IPS-15b (cell line): Measurements from ENCODE around the gene TTC9C.
"Not testable (repeated sequence)": the region's sequence is repeated elsewhere in the genome, so short reads cannot be mapped to it uniquely, and the experiment has no call there.

ENCODE experiments used
- H3K27me3 ChIP-seq: one replicate; pipeline ENCODE4 v1.6.1; 2013; ENCODE audit warnings: low read length; ENCODE audit not compliant: control insufficient read depth, insufficient read depth
- H3K36me3 ChIP-seq: one replicate; pipeline ENCODE4 v1.6.1; 2013; ENCODE audit warnings: low read length; ENCODE audit not compliant: control insufficient read depth, insufficient read depth
- H3K4me1 ChIP-seq: one replicate; pipeline ENCODE4 v1.6.1; 2013; ENCODE audit warnings: mild to moderate bottlenecking, low read length; ENCODE audit not compliant: control insufficient read depth, insufficient read depth
- H3K4me3 ChIP-seq: one replicate; pipeline ENCODE4 v1.5.1; 2013; ENCODE audit warnings: low read depth, low read length
- H3K9ac ChIP-seq: one replicate; pipeline ENCODE4 v1.6.1; 2013; ENCODE audit warnings: low read depth, mild to moderate bottlenecking, low read length
- H3K9me3 ChIP-seq: one replicate; pipeline ENCODE4 v1.6.1; 2013; ENCODE audit warnings: mild to moderate bottlenecking, low read length; ENCODE audit not compliant: control insufficient read depth, insufficient read depth

Gene TTC9C, protein sequence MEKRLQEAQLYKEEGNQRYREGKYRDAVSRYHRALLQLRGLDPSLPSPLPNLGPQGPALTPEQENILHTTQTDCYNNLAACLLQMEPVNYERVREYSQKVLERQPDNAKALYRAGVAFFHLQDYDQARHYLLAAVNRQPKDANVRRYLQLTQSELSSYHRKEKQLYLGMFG

DNA sequence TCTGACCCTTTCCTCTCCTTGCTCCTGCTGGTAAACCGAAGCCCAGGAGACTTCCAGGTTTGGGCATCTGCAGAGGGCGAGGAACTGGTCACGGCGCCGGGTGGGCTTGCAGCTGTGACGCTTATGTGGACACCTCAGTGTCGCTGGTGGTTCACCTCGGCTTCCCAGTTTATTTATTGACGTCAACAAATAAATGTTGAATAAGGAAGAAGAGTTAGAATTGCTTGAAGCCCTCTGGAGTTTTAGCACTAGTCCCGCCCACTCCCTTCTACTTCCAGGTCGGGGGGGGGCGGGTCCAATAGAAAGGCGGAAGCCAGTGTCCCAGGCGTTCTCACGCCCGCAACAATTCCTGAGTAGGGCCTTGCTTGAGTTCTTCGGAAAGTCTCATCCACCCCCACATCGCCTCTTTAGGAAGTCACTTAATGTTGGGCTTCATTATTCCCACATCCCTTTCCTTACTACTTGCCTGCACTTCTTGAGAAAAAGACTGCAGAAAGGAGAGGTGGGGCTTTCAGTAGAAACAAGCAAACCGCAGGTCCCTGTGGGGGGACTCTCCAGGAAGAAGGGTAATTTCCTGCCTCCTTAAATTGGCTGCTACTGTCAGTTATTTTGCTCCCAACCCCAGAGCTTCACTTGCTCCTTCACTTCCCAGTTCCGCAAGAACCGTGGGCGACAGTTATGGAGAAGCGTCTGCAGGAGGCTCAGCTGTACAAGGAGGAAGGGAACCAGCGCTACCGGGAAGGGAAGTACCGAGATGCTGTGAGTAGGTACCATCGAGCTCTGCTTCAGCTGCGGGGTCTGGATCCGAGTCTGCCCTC, at the start of gene TTC9C:
Gene TTC9C, plus strand, starts transcription at position 316 of the 818 bp plus-strand sequence. Its CDS starts 363 bp downstream, at position 679.
- Histone ChIP-seq H3K4me1 (peaks cover 5% of the 10 kb centered on the region), H3K4me3 (peak within 1 kb of the TSS; percentile 99), H3K9ac (peak within 1 kb of the TSS; percentile 94), H3K27me3 (no peaks in the 10 kb centered on the region), H3K9me3 (no peaks in the 10 kb centered on the region), H3K36me3 (peaks cover 10% of the 10 kb centered on the region)

DNA sequence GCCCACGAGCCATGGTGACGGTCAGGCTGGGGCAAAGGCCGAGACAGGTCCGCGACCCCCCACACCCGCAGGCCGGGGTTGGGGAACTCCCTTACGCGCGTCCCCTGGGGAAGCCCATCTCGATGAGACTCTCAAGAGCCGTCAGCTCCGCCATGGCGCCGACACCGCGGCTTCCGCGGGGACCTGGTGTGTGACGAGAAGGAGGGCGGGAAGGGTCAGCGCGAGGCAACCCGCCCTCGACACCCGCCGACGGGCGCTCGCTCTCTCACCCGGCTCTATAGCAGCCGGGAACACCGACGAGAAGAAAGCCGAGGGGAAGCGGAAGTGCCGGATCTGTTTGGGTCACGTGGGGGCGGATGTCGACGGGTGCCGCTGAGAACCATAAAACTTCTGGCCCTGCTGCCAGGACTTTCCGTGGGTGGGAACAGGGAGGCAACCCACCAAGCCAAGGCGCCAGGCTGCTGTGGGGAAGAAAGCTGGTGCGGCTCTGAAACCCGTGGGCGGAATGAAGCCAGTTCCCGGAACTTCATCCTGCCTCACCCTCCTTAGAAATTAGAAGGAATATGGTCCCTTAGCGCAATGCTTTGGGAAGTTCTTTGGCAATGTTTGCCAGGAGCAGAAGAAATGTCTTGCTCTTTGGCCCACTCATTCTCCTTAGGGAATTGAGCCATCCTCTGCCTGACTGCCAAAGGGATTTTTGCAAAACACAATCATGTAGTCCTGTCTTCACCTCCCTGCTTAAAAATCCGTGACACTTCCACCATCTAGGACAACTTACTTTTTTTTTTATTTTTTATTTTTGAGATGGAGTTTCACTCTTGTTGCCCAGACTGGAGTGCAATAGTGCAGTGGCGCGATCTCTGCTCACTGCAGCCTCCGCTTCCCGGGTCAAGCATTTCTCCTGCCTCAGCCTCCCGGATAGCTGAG, 49.3 kb upstream of the TTC9C start, which contains the start of gene UBXN1:
Gene UBXN1, minus strand, starts transcription at position 304 of the 927 bp plus-strand sequence. Its CDS starts 150 bp downstream, at position 154.
- Histone ChIP-seq H3K36me3 (peaks cover 16% of the 10 kb centered on the region), H3K9me3 (no peaks in the 10 kb centered on the region), H3K27me3 (no peaks in the 10 kb centered on the region), H3K4me1 (peaks cover 5% of the 10 kb centered on the region), H3K4me3 (peak within 1 kb of the TSS; percentile 96), H3K9ac (peak within 1 kb of the TSS; percentile 89)

DNA sequence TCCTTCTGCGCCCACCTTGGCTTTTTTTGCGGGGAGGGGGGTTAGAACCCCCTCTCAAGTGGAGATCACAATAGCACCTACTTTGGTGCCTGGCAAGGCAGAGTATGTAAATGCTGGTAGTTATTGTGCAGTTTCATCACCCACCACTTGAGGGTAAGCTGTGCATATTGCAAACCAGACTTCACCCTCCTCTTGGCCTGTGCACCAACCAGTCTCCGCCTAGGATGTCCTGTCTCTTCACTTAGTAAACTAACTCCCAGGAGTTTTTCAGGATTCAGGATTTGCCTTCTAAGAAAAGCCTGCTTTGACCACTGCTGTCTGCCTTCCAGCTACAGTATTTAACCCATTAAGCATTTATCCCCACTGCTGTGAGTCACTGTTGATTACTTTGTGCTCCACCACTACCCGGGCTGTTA, 47.5 kb upstream of the TTC9C start:
- H3K4me3 ChIP-seq, result no peak overlapping the region
- no peak overlapping the region for H3K9ac ChIP-seq
- peaks cover 16% of the 10 kb centered on the region for H3K36me3 ChIP-seq
- no peaks in the 10 kb centered on the region for H3K9me3 ChIP-seq
- H3K4me1 ChIP-seq, result peaks cover 5% of the 10 kb centered on the region
- no peaks in the 10 kb centered on the region for H3K27me3 ChIP-seq

DNA sequence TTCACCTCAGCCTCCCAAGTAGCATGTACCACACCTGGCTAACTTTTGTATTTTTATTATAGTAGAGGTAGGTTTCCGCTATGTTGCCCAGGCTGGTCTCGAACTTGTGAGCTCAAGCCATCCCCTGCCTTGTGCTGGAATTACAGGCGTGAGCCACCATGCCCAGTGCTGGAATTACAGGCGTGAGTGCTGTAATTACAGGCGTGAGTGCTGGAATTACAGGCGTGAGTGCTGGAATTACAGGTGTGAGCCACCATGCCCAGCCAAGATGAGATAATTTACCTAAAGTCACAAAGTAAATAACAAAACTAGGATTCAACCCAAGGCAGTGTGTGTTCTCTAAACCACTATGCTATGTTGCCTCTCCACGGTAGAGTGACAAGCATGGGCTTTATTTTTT, 45.8 kb upstream of the TTC9C start:
- no peaks in the 10 kb centered on the region for H3K27me3 ChIP-seq
- no peak overlapping the region for H3K9ac ChIP-seq

DNA sequence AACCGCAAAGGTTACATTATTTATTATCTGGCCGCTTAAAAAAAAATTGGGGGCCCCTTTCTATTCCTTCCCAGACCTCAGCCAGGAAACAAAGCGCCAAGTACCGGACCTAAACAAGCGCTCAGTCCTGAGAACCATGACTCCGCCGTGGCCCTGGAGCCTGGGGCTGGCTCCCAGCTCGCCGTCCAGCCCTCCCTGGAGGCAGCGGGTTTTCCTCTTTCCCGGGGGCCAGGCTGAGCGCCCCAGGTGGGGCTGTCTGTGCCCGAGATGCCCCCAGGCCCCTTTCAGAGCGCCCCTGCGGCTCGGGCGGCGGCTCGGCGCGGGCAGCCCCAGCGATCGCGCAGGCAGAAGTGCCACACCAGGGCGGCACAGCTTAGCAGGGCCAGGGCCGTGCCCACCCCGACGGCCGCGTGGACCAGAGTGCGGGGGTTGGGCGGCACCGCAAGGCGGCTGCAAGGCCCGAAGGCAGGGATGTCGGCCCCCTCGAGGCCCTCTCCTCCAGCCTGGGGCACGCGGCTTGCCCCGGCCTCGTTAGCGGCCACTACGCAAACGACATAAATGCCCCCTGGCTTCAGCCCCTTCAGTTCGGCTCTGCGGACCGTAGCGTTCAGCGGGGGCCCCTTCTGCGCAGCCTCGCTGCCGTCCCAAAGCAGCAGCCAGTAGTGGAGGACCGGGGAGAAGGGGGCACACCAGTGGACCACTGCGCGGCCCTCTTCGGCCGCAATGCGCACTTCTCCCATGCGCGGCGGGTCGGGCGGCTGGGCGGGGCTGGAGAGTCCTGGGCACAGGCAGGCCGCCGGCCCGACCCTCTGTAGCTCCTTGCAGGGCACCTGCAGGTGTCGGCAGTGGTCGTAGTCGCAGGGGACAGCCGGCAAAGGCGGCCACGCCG, 40.5 kb upstream of the TTC9C start:
- Histone ChIP-seq H3K4me3 (no peak overlapping the region), H3K9ac (peak overlapping the region; percentile 24), H3K36me3 (peaks cover 13% of the 10 kb centered on the region), H3K4me1 (peaks cover 4% of the 10 kb centered on the region), H3K27me3 (no peaks in the 10 kb centered on the region), H3K9me3 (no peaks in the 10 kb centered on the region)

More for the DNA sequence above, 45.8 kb upstream of the TTC9C start:
- peaks cover 3% of the 10 kb centered on the region for H3K4me1 ChIP-seq
- H3K9me3 ChIP-seq, result no peaks in the 10 kb centered on the region
- H3K36me3 ChIP-seq, result peaks cover 9% of the 10 kb centered on the region
- no peak overlapping the region for H3K4me3 ChIP-seq

DNA sequence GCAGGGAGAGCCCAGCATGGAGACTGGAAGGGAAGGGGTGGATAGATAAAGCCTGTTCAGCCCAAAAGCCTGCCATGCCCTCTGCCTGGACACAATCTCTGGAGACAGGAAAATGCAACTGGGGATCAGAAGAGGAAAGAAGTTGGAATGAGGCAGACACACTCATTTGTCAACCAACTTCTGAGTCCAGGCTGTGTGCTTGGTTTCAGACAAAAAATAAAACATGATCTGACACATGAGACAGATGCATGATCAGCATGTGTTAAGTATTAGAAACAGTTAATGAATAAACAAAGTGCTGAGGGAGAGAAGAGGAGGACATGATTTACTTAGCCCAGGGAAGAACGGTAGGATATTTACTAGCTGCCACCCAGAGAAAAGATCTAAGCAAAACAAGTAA, 39.8 kb upstream of the TTC9C start:
- Histone ChIP-seq H3K4me1 (peaks cover 4% of the 10 kb centered on the region), H3K9ac (no peak overlapping the region), H3K36me3 (peaks cover 15% of the 10 kb centered on the region), H3K27me3 (no peaks in the 10 kb centered on the region), H3K9me3 (no peaks in the 10 kb centered on the region), H3K4me3 (no peak overlapping the region)

DNA sequence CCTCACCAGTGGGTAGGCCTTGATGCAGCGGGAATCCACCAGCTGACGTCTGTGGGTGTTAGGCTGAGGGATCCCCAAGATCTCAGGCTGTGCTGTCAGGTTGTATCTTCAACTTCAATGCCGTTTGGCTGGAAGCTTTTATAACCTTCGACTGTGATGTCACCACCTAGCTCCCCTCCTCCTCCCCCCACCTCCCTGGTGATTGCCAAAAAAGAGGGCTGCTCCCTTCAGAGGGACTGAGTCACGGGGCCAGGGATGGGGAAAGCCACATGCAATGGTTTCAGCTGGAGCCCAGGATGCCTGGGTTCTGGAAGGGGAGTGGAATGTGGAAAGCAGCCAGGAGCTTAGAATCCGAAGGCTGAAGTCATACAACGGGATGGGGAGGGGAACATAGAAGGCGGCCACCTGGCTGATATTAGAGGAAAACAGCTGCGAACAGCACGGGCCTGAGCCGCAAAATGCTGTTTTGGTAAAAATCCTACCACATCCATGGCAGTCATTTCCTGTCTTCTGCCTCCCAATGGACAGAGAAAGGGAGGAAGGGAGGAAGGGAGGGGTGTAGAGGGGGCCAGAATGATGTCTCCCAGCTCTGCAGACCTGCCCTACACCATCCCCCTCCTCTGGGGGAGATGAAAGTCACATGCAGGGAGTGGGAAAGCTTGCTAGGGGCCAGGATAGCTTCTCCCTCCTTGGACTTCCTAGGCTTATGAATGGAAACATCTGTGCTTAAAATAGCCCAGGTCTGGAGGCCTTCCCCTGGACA, 38.7 kb upstream of the TTC9C start, which contains the start of gene LRRN4CL:
Gene LRRN4CL, minus strand, starts transcription at position 110 of the 763 bp plus-strand sequence. CDS start 1,022 bp downstream, outside the sequence.
- Histone ChIP-seq H3K4me3 (no peak within 1 kb of the TSS), H3K9ac (no peak within 1 kb of the TSS), H3K36me3 (peaks cover 19% of the 10 kb centered on the region), H3K27me3 (no peaks in the 10 kb centered on the region), H3K9me3 (no peaks in the 10 kb centered on the region), H3K4me1 (peaks cover 4% of the 10 kb centered on the region)

DNA sequence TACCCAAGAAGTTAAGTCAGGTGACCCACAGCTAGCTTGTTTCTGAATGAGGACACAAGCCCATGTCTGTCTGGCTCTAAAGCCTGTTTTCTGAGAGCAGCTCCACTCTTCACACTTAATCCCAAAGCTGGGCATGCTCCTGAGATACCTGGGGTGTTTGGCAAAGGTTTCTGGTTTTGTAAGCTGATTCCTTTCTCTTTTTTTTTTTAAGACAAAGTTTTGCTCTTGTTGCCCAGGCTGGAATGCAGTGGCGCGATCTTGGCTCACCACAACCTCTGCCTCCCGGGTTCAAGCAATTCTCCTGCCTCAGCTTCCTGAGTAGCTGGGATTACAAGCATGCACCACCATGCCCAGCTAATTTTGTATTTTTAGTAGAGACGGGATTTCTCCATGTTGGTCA, 34.7 kb upstream of the TTC9C start:
- H3K4me1 ChIP-seq, H3K9me3 ChIP-seq, H3K27me3 ChIP-seq, H3K9ac ChIP-seq, H3K4me3 ChIP-seq: not testable (repeated sequence)
- peaks cover 19% of the 10 kb centered on the region for H3K36me3 ChIP-seq

DNA sequence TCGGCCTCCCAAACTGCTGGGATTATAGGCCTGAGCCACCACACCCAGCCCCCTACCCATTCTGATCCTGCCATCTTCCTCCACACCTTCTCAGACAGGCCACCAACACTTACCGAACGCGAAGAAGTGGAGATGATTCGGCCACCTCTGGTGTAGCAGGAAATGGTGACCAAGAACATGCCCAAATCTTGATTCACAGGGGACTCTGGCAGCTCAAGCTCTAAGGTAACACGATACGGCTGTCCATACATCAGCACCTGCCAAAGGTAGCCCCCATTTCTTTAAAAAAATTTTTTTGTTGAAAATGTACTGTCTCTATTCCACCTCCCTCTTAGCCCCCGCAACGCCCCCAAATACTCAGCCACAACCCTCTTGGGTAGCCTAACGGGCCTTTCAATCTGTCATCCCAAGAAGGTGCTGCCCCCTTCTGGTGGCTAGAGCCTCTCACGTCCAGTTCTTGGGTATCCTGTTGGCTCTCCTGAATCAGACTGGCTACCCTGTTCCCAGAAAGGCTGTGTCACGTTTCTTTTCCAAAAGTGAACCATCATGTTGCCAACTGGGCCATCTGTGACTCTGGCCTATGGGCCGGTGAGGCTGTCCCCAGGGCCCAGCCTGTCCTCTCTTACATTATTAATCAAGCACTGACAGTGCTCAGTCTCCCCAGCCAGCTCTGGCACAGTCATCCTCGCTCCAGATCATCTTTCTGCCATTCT, 33.7 kb upstream of the TTC9C start:
- Histone ChIP-seq H3K4me1 (peaks cover under 1% of the 10 kb centered on the region), H3K36me3 (peaks cover 19% of the 10 kb centered on the region), H3K9me3 (no peaks in the 10 kb centered on the region), H3K9ac (no peak overlapping the region), H3K4me3 (no peak overlapping the region), H3K27me3 (no peaks in the 10 kb centered on the region)

DNA sequence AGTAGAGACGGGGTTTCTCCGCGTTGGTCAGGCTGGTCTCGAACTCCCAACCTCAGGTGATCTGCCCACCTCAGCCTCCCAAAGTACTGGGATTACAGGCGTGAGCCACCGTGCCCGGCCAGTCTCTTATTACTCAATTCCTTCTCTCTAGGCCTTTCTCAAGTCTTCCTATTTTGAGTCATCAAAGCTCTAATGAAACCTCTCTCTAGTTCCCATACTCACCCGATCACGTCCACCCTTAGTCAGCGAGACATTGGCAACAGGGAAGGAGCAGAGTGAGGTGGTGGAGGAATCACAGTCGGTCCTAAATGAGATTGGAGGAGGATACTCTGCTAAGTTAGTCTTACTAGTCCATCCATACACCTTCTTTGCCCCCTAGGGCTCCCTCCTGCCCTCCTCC, 26.0 kb upstream of the TTC9C start:
- Histone ChIP-seq H3K36me3 (peaks cover 5% of the 10 kb centered on the region), H3K9me3 (no peaks in the 10 kb centered on the region), H3K27me3 (no peaks in the 10 kb centered on the region), H3K9ac (no peak overlapping the region), H3K4me3 (no peak overlapping the region), H3K4me1 (no peaks in the 10 kb centered on the region)
